Omental fat pad (tissue), 4 donors: Measurements from ENCODE around the gene PEX16. TPM values are rescaled to one million over a fixed set of nuclear protein-coding genes. Genes with fewer than 3 reads are reported as not detected.

Experiments used
- ATAC-seq: fragments of 150-250 bp; one replicate; pipeline ENCODE4 v1.9.1; 2016; ENCODE audit warnings: mild to moderate bottlenecking, moderate library complexity; ENCODE audit not compliant: low FRiP score
- DNase-seq: peaks from one replicate; pipeline ENCODE4 v3.0.0-alpha.2; 2019; ENCODE audit warnings: low spot score
- total RNA-seq, 4 donors: library from RNA; depleted of rRNA; stranded (reverse); fragments of >200 nt; gene quantifications; one replicate each; pipeline ENCODE4 v1.1.0, GENCODE V29; 2016
- TF ChIP-seq, protein P1 (sequence below), 3 donors: fragments of 450-650 bp; IDR thresholded peaks; one replicate each; pipeline ENCODE4 v1.5.1; 2016 to 2017; ENCODE audit warnings: antibody characterized with exemption in 3 of 3, mild to moderate bottlenecking in 3 of 3, moderate library complexity in 2 of 3

The PEX16 gene
- total RNA-seq, 4 donors from 2014 or later = 20.1 to 25.0 (median 22.8) TPM

DNA sequence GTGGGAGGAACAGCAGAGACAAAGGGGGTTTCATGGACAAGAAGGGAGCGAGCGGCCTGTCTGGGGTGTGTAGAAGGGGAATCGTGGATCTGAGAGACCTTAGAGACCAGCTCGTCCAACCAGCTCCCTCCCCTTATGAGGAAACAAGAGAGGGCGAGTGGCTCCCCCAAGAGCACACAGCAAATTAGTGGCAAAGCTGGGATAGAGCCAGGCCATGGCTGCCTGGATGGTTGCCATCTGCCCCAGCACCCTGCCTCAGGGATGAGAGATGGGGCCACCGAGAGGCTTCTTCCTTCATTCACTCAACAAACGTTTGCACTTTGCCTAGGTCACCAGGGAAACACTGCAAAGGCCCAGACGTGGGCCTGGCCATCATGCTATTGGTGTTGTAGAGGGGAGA is 28.1 kb downstream of the PEX16 start:
- TF ChIP-seq, protein P1, sequence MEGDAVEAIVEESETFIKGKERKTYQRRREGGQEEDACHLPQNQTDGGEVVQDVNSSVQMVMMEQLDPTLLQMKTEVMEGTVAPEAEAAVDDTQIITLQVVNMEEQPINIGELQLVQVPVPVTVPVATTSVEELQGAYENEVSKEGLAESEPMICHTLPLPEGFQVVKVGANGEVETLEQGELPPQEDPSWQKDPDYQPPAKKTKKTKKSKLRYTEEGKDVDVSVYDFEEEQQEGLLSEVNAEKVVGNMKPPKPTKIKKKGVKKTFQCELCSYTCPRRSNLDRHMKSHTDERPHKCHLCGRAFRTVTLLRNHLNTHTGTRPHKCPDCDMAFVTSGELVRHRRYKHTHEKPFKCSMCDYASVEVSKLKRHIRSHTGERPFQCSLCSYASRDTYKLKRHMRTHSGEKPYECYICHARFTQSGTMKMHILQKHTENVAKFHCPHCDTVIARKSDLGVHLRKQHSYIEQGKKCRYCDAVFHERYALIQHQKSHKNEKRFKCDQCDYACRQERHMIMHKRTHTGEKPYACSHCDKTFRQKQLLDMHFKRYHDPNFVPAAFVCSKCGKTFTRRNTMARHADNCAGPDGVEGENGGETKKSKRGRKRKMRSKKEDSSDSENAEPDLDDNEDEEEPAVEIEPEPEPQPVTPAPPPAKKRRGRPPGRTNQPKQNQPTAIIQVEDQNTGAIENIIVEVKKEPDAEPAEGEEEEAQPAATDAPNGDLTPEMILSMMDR (IDR thresholded peaks at IDR 0.05) = no peak
- DNase-seq (no peak), ATAC-seq (no peak)

DNA sequence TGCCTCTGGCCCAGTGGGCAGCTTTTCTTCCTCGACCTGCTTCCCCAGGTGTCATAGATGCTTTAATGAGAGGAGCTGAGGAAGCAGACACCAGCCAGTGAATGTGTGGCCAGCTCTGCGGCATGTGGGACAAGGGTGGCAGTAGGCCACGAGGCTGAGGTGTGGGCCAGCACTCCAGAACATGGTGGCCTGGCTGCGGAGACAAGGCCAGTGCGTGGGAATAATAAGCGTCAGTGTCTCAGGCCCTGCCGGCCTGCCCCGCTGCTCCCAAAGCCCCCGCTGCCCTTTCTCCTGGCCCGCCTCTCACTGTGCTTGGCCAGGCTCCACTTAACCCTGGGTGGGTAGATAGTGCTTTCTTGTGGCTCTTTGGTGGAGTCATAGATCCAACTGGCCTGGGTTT is 30.1 kb downstream of the PEX16 start:
- DNase-seq = no peak
- TF ChIP-seq, protein P1 (IDR thresholded peaks at IDR 0.05) = no peak
- no peak for ATAC-seq

DNA sequence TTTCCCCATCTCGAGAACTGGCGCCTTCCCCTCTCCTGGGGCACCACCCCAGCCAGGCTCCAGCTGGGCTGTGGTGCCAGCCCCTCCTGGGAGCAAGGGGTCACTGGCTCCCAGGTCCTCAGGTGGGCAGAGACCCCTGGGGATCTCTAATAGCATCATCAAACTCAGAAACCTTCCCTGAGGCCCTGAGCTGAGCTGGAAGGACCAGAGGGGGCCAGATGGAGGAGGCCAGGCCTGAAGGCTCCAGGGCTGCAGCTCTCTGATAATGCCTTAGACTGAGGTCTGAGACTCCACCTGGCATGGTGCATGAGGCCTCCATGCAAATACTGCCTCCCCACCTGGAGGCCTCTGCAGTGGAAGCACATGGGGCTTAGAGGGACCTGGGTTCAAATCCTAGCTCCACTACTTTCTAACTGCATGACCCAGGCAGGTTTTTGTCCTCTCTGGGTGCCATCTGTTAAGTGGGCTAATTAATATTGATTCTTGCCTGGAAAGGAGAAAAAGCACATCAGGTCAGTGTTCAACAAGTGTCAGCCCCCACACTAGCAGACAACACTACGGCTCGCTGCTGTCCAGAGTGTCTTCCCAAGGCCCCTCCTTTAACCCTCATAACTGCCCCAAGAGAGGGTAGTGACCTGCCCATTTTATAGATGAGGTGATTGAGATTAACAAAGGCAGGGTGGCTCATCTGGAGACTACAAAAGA is 30.7 kb downstream of the PEX16 start:
- ATAC-seq (no peak), DNase-seq (no peak)
- TF ChIP-seq, protein P1 (IDR thresholded peaks at IDR 0.05) = no peak

DNA sequence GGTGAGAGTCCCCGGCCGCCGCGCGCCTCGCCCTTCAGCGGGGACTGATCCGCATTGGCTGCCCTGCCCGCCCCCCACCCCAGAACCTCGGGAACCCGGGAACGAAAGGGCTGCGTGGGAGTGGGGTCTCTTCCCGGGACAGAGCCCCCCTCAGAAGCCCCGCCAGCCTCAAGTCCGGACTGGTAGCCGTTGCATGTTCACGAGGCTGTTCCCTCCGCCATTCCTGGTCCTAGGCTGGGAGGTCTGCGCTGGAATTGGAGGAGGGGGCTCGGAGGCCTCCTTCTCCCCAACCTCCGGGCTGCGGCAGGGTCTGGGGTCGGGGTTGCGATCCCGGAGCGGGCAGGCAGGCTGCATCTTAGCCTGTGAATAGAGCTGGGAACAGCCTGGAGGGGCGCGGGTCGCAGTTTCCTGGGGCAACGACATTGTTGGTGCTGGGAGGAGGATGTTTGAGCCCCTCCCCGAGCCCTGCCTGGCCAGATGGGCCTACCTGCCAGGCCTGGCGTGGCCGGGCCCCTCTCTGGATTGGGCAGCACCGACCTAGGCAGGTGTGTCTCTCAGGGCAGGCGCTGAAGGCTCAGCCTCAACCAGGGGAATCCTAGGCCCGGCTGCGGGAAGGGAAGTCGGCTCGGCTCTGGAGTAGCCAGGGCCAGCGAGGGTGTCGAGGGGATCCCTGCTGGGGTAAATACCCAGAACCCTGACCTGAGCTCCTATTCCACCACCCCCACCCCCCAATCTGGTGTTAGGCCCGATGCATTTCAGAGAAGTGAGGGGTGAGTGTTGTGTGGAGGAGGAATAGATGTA is 31.6 kb downstream of the PEX16 start:
- TF ChIP-seq, protein P1 (IDR thresholded peaks at IDR 0.05) = no peak
- DNase-seq = no peak
- no peak for ATAC-seq

DNA sequence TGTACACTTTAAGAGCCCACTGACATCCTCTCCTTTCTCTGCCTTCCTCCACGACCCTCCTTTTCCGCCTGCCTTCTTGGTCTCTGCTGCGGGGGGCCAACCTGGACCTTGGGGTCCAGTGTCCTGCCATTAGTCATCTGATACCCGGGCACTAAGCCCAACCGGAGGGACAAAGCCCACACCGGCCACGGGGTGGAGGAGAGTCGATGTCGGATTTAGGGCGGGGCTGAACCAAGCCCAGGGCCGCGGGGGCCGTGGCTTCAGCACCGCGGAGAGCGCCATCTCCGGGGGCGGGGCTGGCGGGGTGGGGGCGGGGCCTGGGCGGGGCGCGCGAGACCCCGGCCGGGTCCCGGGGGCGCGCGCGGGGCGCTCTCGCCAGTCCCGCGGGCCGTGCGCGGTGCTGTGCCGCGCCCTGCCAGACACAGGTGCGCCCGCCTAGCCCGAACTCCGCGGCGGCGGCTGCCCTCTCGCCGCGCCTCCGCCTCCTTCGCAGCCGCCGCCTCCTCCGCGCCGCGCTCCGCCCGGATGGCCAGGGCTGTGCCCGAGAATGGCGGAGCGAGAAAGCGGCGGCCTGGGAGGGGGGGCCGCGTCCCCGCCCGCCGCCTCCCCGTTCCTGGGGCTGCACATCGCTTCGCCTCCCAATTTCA is 32.3 kb downstream of the PEX16 start, which contains the start of gene MAPK8IP1:
Gene MAPK8IP1 (plus strand): TSS at position 378 of the 647 bp plus-strand sequence. CDS start 170 bp downstream, at position 548.
- TF ChIP-seq, protein P1 (IDR thresholded peaks at IDR 0.05) = no peak
- peak; percentile 73 for ATAC-seq
- no peak for DNase-seq

DNA sequence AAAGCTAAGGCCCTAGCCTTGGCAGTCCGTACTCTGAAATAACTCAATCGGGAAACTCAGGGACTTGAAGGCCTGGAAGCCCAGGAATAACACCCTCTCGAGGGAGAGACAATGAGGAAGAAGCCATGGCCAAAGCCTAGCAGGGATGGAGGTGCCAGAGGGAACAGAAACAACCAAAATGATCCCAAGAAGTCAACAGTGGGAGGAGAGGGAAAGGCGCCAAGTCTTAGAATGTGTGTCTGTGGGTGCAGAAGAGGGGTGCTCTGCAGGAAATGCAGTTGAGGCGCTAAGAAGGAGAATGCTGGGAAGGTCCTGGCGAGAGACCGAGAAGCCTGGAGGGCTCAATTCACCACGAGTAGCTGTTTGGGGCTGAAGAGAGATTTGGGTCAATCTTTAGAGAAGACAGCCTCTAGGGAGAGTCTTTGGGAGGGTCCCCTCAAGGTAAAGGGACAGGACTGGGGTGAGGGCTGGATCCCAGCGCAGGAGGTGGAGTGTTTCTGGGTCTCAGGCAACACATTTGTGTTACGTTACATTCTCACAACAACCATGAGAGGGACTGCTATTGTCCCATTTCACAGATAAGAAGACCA is 33.0 kb downstream of the PEX16 start:
- DNase-seq (no peak), ATAC-seq (no peak)
- TF ChIP-seq, protein P1 (IDR thresholded peaks at IDR 0.05) = no peak
